HG03520 (cell line): Measurements from ENCODE around the gene TUBGCP2.
A peak's percentile ranks its signal among the peaks of the same experiment; 100 is the strongest.
"Not testable (repeated sequence)": the region's sequence is repeated elsewhere in the genome, so short reads cannot be mapped to it uniquely, and the experiment has no call there.

Experiments
- ATAC-seq: cut with Tn5 transposase; IDR thresholded peaks from one replicate; pipeline ENCODE4 v1.9.1; 2021; ENCODE audit warnings: mild to moderate bottlenecking, moderate library complexity; ENCODE audit not compliant: unreplicated experiment

TUBGCP2 gene

GRCh38 chr10:133326745-133327650 is 18.3 kb upstream of the TUBGCP2 start:
- no peak for ATAC-seq

GRCh38 chr10:133326223-133326551 is 17.5 kb upstream of the TUBGCP2 start:
- no peak for ATAC-seq

DNA sequence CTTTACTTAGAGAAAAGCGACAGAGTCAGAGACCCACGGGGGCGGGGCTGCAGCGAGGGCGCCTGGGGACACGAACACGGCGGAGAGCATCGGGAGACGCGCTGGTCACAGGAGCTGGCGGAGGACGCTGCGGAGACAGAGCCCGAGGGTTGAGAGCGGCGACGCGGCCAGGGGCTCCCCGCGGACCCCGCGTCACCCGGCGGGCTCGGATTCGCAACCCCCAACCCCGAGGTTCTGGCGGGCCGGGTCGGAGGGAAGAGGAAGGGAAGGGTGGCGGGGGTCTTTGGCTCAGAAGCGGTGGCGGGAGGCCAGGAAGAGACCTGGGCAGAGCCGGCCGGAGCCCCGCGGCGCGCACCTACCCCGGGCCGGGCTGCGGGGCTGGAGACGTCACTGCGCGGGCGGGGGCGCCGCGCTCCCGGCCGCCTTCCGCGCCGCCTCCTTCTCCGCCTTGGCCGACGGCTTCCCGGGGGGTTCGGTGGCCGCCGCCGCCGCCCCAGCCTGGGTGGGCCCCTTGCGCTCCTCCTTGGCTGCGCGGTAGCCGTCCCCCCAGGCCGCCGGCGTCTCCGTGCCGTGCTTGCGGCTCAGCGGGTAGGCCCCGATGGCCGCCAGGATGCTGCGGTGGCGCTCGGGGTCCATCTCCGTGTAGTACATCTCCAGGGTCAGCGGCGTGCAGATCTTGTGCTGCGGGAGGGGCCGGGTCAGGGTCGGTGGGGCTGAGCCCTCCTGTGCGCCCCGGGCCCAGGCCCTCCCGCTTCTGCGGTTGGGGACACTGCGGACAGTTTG is 17.0 kb upstream of the TUBGCP2 start:
- no peak for ATAC-seq

DNA sequence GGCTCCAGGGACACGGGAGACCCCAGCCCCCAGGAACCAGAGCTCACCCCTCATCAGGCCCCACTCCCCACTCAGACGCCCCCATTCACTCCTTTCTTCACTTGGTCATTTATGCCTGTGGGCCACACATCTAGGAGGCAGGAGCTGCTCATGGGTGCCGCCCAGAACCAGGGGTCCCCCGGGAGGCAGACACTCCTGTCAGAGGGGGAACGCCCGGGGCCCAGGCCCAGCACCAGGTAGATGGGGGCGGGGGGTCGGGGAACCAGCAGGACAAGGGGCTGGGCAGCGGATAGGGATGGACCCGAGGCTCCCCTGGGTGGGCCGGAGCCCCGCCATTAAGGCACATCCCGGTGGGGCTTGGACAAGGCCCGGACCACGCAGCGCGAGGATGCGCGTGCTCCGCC is 16.2 kb upstream of the TUBGCP2 start:
- no peak for ATAC-seq

GRCh38 chr10:133324198-133324792 is 15.6 kb upstream of the TUBGCP2 start:
- ATAC-seq: no peak

DNA sequence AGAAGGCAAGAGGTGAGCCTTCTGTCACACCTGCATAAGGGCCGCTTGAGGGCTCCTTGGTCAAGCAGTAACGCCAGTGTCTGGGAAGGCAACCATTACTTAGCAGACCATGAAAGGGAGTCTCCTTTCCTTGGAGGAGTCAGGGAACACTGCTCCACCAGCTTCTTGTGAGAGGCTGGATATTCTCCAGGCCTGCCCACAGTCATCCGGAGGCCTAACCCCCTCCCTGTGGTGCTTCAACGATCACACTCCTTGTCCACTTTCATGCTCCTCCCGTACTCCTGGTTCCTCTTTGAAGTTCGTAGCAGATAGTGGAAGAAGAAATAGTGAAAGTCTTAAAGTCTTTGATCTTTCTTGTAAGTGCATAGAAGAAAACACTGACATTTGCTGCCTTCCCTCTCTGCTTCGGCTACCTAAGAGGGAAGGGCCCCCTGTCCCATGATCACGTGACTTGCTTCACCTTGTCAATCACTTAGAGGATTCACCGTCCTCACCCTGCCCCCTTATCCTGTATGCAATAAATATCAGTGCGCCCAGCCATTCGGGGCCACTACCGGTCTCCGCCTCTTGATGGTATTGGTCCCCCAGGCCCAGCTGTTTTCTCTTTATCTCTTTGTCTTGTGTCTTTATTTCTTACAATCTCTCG is 13.5 kb upstream of the TUBGCP2 start:
- not testable (repeated sequence) for ATAC-seq

DNA sequence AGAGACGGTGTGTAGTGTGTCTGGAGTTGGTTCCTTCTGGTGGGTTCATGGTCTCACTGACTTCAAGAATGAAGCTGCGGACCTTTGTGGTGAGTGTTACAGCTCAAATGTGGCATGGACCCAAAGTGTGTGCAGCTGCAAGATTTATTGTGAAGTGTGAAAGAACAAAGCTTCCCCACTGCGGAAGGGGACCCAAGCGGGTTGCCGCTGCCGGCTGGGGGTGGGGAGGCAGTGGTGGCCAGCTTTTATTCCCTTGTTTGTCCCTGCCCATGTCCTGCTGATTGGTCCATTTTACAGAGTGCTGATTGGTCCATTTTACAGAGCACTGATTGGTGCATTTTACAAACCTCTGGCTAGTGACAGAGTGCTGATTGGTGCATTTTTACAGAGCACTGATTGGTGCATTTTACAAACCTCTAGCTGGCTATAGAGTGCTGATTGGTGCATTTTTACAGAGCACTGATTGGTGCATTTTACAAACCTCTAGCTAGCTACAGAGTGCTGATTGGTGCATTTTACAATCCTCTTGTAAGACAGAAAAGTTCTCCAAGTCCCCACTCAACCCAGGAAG is 12.3 kb upstream of the TUBGCP2 start:
- ATAC-seq: not testable (repeated sequence)

DNA sequence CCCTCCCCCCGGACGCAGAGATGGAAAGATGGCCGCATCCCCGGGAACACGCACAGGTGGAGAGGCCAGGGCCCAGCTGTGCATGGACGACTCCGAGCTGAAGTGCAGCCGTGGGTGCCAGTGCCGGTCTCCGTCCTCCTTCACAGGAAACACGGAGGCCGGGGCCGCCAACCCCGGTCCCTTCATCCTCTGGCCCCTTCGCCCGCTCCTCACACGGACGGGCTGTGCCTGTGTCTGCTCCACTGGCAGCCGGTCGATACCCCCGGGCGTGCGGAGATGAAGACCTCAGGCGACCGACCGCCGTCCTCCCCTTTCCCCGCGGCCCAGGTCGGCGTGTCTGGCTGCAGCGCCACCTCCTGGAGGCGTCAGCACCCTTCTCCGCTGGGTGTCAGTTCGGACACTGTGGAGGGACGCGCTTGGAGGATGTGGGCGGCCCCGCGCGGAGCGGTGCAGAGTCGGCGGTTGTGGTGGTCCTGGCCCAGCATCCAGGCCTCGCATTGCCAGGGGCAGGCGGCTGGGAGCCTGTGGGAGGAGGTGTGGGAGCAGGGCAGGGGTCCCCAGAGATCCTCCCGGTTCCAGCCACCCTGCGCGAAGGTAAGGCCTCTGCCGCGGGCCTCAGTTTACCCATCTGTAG is 9.9 kb upstream of the TUBGCP2 start:
- ATAC-seq: peak; percentile 94

- no peak for ATAC-seq
These were observed 8.1 kb upstream of the TUBGCP2 start for GRCh38 chr10:133316732-133317131.

DNA sequence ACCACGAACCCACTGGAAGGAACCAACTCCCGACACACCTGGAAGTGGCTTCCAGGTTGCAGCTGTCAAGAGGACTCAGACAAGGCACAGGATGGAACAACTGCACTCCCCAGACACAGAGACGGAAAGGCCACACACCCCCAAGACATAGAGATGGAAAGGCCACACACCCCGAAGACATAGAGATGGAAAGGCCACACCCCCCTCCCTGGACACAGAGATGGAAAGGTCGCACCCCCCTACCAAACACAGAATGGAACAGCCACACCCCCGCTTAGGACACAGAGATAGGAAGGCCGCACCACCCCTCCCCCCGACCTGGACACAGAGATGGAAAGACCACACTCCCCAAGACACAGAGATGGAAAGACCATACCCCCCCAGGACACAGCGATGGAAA is 7.6 kb upstream of the TUBGCP2 start:
- ATAC-seq: no peak

- no peak for ATAC-seq
These were observed 7.2 kb upstream of the TUBGCP2 start for GRCh38 chr10:133315847-133316246.

DNA sequence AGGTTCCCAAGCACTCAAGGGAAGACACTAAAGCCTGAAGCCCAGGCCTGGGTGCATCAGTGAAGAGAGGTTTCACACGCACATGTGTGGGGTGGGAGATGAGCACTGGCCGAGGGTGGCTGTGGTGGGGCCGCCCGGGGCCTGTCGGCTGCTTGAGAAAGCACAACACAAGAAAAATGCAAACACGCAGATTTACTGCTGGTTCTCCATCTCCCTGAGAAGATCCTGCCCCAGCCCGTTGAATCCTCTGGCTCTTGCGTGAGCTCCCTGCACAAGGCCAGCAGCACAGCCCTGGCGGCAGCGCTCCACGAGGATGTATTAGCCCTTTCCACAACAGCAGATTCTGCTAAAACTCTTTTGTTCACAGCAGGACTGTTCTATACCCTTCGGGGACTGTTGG is 6.2 kb upstream of the TUBGCP2 start:
- ATAC-seq: no peak

DNA sequence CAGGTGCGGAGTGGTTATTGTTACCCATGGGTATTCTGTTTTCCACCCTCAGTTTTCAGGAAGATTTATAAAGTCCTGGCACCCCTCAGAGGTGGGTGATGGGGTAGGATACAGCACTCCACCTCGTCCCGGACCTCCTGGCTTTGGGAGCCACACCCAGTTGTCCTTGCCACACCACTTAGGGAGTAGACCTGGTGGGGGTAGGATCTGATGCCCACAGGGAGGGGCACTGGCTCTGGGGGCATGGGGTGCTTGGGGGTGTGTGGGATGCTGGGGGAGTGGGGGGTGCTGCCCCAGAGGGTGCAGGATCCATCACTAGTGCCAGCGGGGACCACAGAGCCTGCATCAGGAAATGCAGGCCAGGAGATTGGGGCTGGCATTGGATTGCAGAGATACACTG is 4.5 kb upstream of the TUBGCP2 start:
- no peak for ATAC-seq

- ATAC-seq: no peak
These were observed 4.1 kb upstream of the TUBGCP2 start for GRCh38 chr10:133312769-133313145.

- no peak for ATAC-seq
These were observed 3.5 kb upstream of the TUBGCP2 start for GRCh38 chr10:133312016-133312768.

GRCh38 chr10:133311570-133311969 is 2.9 kb upstream of the TUBGCP2 start:
- no peak for ATAC-seq

DNA sequence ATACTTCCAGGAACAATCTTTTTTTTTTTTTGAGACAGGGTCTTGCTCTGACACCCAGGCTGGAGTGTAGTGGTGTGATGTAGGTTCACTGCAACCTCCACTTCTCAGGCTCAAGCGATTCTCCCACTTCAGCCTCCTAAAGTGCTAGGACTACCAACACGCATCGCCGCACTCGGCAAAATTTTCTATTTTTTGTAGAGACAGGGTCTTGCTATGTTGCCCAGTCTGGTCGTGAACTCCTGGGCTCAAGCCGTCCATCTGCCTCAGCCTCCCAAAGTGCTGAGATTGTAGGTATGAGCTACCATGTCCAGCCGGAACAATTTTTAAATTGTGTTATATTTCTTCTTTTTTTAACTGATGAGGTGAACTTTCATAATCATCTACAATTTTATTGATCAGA is 2.1 kb upstream of the TUBGCP2 start:
- ATAC-seq: no peak

- ATAC-seq: no peak
These were observed 1.7 kb upstream of the TUBGCP2 start for GRCh38 chr10:133310399-133310755.

GRCh38 chr10:133309720-133310398 is 1.2 kb upstream of the TUBGCP2 start:
- ATAC-seq: no peak
